Fibroblast of skin of right quadriceps (primary cell): Measurements from ENCODE around the gene FAM117B.
A peak's percentile ranks its signal among the peaks of the same experiment; 100 is the strongest.
"Not testable (repeated sequence)": the region's sequence is repeated elsewhere in the genome, so short reads cannot be mapped to it uniquely, and the experiment has no call there.

ENCODE experiments used
- DNase-seq: peaks from one replicate; pipeline ENCODE4 v3.0.0-alpha.2; 2013

Gene FAM117B

GRCh38 chr2:202763916-202764315, 129.1 kb downstream of the FAM117B start:
- no peak for DNase-seq

GRCh38 chr2:202764991-202765390, 130.2 kb downstream of the FAM117B start:
- DNase-seq: no peak

- DNase-seq: no peak
Observed at GRCh38 chr2:202765436-202765835, 130.7 kb downstream of the FAM117B start.

GRCh38 chr2:202768273-202768672, 133.5 kb downstream of the FAM117B start:
- no peak for DNase-seq

- DNase-seq: no peak
Observed at GRCh38 chr2:202769201-202769600, 134.4 kb downstream of the FAM117B start.

- no peak for DNase-seq
Observed at GRCh38 chr2:202771336-202771735, 136.6 kb downstream of the FAM117B start.

- DNase-seq: peak; percentile 11
Observed at GRCh38 chr2:202771741-202772460, 137.1 kb downstream of the FAM117B start.

GRCh38 chr2:202773301-202773973, 138.7 kb downstream of the FAM117B start:
- DNase-seq: no peak

- DNase-seq: no peak
Observed at GRCh38 chr2:202774104-202774503, 139.3 kb downstream of the FAM117B start.

GRCh38 chr2:202778217-202778616, 143.4 kb downstream of the FAM117B start:
- no peak for DNase-seq

GRCh38 chr2:202780514-202781021, 145.8 kb downstream of the FAM117B start:
- DNase-seq: peak; percentile 44

GRCh38 chr2:202782940-202783558, 148.3 kb downstream of the FAM117B start:
- no peak for DNase-seq

GRCh38 chr2:202786842-202787241, 152.1 kb downstream of the FAM117B start:
- no peak for DNase-seq

GRCh38 chr2:202790676-202791075, 155.9 kb downstream of the FAM117B start:
- DNase-seq: no peak

GRCh38 chr2:202797944-202798343, 163.2 kb downstream of the FAM117B start:
- DNase-seq: no peak

GRCh38 chr2:202805911-202806310, 171.1 kb downstream of the FAM117B start:
- not testable (repeated sequence) for DNase-seq

GRCh38 chr2:202807431-202808138, 172.8 kb downstream of the FAM117B start:
- DNase-seq: peak; percentile 61

- no peak for DNase-seq
Observed at GRCh38 chr2:202808754-202809153, 174.0 kb downstream of the FAM117B start.

- no peak for DNase-seq
Observed at GRCh38 chr2:202813387-202813786, 178.6 kb downstream of the FAM117B start.

GRCh38 chr2:202814226-202814625, 179.5 kb downstream of the FAM117B start:
- DNase-seq: no peak

GRCh38 chr2:202815548-202816360, 181.0 kb downstream of the FAM117B start:
- peak; percentile 31 for DNase-seq

- DNase-seq: no peak
Observed at GRCh38 chr2:202817771-202818170, 183.0 kb downstream of the FAM117B start.
